DND-41 (cell line): ENCODE results near the gene IQGAP2.

Source experiments
- EZH2 ChIP-seq: IDR thresholded peaks from 3 replicates; pipeline ENCODE4 v1.6.1; 2012; ENCODE audit warnings: borderline replicate concordance, low read depth, mild to moderate bottlenecking, moderate library complexity, low read length, inconsistent platforms; ENCODE audit not compliant: severe bottlenecking
- TF ChIP-seq, protein P1 (sequence below): IDR thresholded peaks from 2 replicates; pipeline ENCODE4 v1.5.1; 2012; ENCODE audit warnings: borderline replicate concordance, low read length, moderate library complexity, mild to moderate bottlenecking; ENCODE audit not compliant: poor library complexity, severe bottlenecking; ENCODE audit errors: extremely low read depth

DNA sequence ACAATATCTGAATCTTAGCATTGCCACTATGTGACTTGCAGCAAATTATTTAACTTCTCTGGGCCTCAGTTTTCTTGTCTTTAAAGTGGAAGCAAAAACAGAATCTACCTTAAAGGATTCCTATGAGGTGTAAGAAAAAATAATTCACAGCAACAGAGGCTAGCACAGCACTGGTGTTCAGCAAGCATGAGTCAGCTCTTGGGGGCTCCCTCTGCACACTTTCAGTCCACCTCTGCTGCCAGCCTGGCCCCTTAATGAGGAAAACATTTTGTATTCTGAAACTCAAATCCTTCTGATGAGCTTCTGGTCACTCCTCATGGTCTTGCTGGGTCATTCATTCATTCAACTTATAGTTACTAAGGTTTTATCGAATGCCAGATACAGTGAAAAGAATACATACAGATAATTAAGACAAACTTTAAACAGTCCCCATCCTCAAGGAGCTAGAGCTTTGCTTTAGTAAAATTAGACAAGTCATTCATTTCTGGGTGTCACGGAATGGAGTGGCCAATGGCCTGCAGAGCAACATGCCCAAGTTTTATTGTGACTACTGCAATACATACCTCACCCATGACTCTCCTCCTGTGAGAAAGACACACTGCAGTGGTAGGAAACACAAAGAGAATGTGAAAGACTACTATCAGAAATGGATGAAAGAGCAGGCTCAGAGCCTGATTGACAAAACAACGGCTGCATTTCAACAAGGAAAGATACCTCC, 26.8 kb upstream of the IQGAP2 start:
- TF ChIP-seq, protein P1, sequence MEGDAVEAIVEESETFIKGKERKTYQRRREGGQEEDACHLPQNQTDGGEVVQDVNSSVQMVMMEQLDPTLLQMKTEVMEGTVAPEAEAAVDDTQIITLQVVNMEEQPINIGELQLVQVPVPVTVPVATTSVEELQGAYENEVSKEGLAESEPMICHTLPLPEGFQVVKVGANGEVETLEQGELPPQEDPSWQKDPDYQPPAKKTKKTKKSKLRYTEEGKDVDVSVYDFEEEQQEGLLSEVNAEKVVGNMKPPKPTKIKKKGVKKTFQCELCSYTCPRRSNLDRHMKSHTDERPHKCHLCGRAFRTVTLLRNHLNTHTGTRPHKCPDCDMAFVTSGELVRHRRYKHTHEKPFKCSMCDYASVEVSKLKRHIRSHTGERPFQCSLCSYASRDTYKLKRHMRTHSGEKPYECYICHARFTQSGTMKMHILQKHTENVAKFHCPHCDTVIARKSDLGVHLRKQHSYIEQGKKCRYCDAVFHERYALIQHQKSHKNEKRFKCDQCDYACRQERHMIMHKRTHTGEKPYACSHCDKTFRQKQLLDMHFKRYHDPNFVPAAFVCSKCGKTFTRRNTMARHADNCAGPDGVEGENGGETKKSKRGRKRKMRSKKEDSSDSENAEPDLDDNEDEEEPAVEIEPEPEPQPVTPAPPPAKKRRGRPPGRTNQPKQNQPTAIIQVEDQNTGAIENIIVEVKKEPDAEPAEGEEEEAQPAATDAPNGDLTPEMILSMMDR: no peak
- TF ChIP-seq EZH2: no peak
